Colonic mucosa (tissue), 4 donors: ENCODE data around the gene NFE2L2. TPM values are rescaled to one million over a fixed set of nuclear protein-coding genes. Genes with fewer than 3 reads are reported as not detected.

Experiments
- DNase-seq: peaks from one replicate; pipeline ENCODE4 v3.0.0-alpha.2; 2020
- H3K27ac ChIP-seq: fragments of 200-600 bp; one replicate; pipeline ENCODE4 v1.8.0; 2021
- H3K27me3 ChIP-seq: fragments of 200-600 bp; one replicate; pipeline ENCODE4 v1.8.0; 2021
- H3K36me3 ChIP-seq: fragments of 200-600 bp; one replicate; pipeline ENCODE4 v1.8.0; 2021
- H3K4me1 ChIP-seq: fragments of 200-600 bp; one replicate; pipeline ENCODE4 v1.8.0; 2021; ENCODE audit warnings: mild to moderate bottlenecking
- H3K4me3 ChIP-seq: fragments of 200-600 bp; one replicate; pipeline ENCODE4 v1.8.0; 2021
- H3K9ac ChIP-seq, 2 donors: one replicate each; pipeline ENCODE4 v1.7.0; 2013; ENCODE audit warnings: control low read depth in 2 of 2, low read depth in 2 of 2, low read length in 2 of 2
- H3K9me3 ChIP-seq: fragments of 200-600 bp; one replicate; pipeline ENCODE4 v1.8.0; 2021
- intact Hi-C: fragments of 100-400 bp; cut with DNase I; formaldehyde crosslinking; loops from one replicate; pipeline ENCODE4 v1.14.1; 2022
- total RNA-seq, 2 donors: library from RNA; stranded (reverse); fragmentation: NEBNext Ultra II Directional in 1 of 2; extraction: Animal tissue kit (Norgen Biotek cat#: 25700) in 1 of 2; gene quantifications; one replicate each; pipeline ENCODE4 v1.2.1, GENCODE V29; 2021
- TF ChIP-seq, protein P1 (sequence below): fragments of 200-600 bp; IDR thresholded peaks from one replicate; pipeline ENCODE4 v1.8.0; 2022; ENCODE audit warnings: antibody characterized with exemption, mild to moderate bottlenecking
- donor health status: healthy.
- donor health status: DM: no; HTN: no; CAD: no.
- donor health status: DM: no; HTN: no; CAD: no.

Gene NFE2L2
- total RNA-seq, 2 donors from 2014 or later = 81.5 to 87.6 TPM

DNA sequence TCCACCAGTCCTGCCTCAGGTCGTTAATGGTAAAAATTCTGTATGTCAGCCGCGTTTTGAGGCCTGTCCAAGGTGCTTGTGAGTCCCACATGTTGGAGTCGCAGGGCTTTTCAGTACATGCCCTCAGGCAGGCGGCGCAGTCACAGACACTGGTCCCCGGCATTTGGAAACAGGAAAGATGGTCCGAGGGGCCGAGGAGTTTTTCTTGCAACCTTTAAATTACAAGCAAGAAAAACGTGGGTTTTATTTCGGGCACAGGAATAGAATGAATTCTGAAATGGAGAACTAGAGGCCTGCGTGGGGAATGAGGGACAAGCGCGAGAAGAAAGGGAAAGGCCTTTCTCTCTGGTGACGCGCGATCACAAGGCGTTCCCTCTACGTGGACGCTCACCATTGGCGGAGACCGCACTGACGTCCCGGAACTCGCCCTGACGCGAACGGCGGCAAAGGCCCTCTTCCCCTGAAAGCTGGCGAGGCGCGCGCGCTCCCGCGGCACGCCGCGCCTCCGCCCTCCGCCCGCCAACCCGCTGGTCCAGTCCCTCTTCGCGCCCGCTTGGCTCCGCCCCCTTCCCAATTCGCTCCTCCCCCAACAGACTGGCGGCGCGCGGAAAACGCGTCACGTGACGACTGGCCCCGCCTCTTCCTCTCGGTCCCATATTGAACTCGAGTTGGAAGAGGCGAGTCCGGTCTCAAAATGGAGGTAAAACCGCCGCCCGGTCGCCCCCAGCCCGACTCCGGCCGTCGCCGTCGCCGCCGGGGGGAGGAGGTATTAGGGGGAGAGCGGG lies 52.2 kb downstream of the NFE2L2 start, which contains the start of gene HNRNPA3:
TSS of gene HNRNPA3 (plus strand) at position 689 of the 785 bp plus-strand sequence. CDS start at position 695, 6 bp downstream.
- Histone ChIP-seq H3K36me3 (peaks cover 4% of the 10 kb centered on the region), H3K27ac (peak within 1 kb of the TSS; percentile 100), H3K27me3 (no peaks in the 10 kb centered on the region), H3K9ac (peak within 1 kb of the TSS; percentile 96 to 100), H3K4me1 (no peaks in the 10 kb centered on the region), H3K9me3 (no peaks in the 10 kb centered on the region), H3K4me3 (peak within 1 kb of the TSS; percentile 81)
- peak; percentile 100 for DNase-seq
- TF ChIP-seq, protein P1, sequence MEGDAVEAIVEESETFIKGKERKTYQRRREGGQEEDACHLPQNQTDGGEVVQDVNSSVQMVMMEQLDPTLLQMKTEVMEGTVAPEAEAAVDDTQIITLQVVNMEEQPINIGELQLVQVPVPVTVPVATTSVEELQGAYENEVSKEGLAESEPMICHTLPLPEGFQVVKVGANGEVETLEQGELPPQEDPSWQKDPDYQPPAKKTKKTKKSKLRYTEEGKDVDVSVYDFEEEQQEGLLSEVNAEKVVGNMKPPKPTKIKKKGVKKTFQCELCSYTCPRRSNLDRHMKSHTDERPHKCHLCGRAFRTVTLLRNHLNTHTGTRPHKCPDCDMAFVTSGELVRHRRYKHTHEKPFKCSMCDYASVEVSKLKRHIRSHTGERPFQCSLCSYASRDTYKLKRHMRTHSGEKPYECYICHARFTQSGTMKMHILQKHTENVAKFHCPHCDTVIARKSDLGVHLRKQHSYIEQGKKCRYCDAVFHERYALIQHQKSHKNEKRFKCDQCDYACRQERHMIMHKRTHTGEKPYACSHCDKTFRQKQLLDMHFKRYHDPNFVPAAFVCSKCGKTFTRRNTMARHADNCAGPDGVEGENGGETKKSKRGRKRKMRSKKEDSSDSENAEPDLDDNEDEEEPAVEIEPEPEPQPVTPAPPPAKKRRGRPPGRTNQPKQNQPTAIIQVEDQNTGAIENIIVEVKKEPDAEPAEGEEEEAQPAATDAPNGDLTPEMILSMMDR = no peak
- intact Hi-C loops = no loop called here

DNA sequence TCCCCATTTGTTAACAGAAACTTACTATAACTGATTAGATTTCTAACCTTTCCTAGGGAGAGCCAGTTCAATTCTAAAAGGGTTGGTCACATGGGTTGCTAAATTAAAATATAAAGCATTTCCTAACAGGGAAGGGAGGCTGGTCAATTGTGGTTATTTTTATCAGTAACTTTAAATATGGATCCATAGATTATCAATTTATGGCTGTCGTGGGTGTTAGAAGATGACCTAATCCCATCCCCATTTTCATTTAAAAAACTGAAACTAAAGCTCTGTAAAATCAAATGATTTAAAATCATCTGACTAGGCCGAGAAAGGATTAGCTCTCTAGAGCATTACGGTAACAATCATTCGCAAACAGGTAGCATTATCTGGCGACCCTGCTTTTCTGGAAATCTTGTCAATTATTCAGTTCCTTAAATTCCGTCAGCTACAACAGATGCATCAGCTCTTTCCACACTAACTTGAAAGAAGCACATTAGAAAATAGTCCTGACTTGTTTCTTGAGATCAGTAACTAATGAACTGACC lies 52.9 kb downstream of the NFE2L2 start:
- H3K27me3 ChIP-seq = no peaks in the 10 kb centered on the region
- intact Hi-C loops = no loop called here
- H3K4me1 ChIP-seq = no peaks in the 10 kb centered on the region
- H3K27ac ChIP-seq = peak overlapping the region; percentile 100
- H3K4me3 ChIP-seq = peak overlapping the region; percentile 81
- H3K9ac ChIP-seq = peak overlapping the region; percentile 71 to 100
- no peaks in the 10 kb centered on the region for H3K36me3 ChIP-seq
- DNase-seq = no peak
- TF ChIP-seq, protein P1 = no peak
- no peaks in the 10 kb centered on the region for H3K9me3 ChIP-seq

DNA sequence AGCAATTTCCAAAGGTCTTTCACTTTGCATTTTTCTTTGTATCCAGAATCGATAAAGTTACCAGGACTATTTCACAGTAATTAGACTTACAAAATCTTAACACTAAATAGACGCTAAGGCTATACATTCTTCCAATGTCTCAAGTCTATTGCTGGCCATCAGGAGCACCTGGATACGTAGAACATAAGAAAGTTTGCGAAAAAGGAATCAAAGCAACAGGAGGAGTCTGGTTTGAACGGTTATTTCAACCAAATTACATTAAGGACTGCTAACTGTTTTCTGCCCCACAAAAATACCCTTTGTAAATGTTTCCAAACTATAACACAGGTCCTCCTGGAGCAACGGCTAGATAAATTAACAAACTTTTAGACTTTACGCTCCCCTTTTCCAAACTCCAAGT lies 53.4 kb downstream of the NFE2L2 start:
- intact Hi-C loops = no loop called here
- Histone ChIP-seq H3K4me3 (peak overlapping the region; percentile 81), H3K27ac (peak overlapping the region; percentile 100), H3K36me3 (no peaks in the 10 kb centered on the region), H3K27me3 (no peaks in the 10 kb centered on the region), H3K9ac (peak overlapping the region; percentile 42 to 100), H3K4me1 (no peaks in the 10 kb centered on the region), H3K9me3 (no peaks in the 10 kb centered on the region)
- TF ChIP-seq, protein P1 = no peak
- no peak for DNase-seq

DNA sequence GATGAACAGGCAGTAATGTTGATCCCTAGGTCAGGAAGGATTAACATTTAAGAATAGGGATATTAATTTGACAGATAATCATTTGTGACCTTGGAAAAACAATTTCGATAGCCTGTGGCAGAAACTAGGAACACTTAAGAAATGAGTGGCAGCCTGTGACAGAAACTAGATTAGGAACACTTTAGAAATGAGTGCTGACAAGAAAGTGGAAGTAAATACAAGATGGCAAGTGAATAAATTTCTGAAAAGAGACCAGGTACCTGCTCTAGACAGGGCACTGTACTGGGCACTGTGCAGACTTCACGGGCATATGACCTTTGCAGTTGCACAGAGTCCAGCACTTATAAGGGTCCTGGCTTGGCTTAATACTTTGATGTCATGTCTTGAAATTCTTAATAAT lies 57.4 kb downstream of the NFE2L2 start:
- intact Hi-C loops = no loop called here
- no peak for DNase-seq
- no peak overlapping the region for H3K9ac ChIP-seq
- TF ChIP-seq, protein P1 = no peak
- no peaks in the 10 kb centered on the region for H3K27me3 ChIP-seq
- no peak overlapping the region for H3K4me3 ChIP-seq
- H3K27ac ChIP-seq = no peak overlapping the region
- H3K4me1 ChIP-seq = no peaks in the 10 kb centered on the region
- H3K36me3 ChIP-seq = no peaks in the 10 kb centered on the region
- H3K9me3 ChIP-seq = no peaks in the 10 kb centered on the region

DNA sequence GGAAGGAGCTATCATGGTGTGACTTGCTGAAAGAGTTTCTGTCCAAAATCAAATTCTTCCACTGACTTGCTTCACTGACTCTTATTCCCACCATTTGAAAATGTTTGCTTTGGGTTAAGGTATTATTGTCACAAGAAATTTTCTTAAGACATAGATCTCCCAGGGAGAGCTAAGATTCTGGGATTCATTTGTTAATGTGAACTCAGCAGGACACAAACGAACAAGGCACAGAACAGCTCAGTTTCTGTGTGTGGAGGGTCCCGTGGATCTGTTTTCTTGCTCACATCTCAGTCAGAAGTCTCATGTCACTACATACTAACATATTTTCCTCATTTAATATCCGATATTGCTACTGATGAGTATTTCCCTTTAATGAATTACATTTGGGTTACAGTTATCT lies 60.1 kb downstream of the NFE2L2 start:
- no peak for DNase-seq
- intact Hi-C loops = loop anchor here (5.0 kb wide), 1 partner anchor 37 kb away; no protein-coding TSS in a partner anchor

More for the DNA sequence above, 60.1 kb downstream of the NFE2L2 start:
- no peaks in the 10 kb centered on the region for H3K9me3 ChIP-seq
- TF ChIP-seq, protein P1 = no peak
- H3K4me1 ChIP-seq = no peaks in the 10 kb centered on the region
- H3K27me3 ChIP-seq = no peaks in the 10 kb centered on the region
- no peaks in the 10 kb centered on the region for H3K36me3 ChIP-seq
- H3K9ac ChIP-seq = no peak overlapping the region
- H3K4me3 ChIP-seq = no peak overlapping the region
- H3K27ac ChIP-seq = no peak overlapping the region
